Chondrocyte (in vitro differentiated cells): ENCODE data around the gene SLC39A8. TPM values are rescaled to one million over a fixed set of nuclear protein-coding genes. Genes with fewer than 3 reads are reported as not detected.

Experiments used
- DNase-seq: peaks from one replicate; pipeline ENCODE4 v3.0.0; 2021; ENCODE audit warnings: mixed read lengths, low spot score
- H3K27ac Mint-ChIP-seq: one replicate; pipeline ENCODE4 v1.8.0; 2021; ENCODE audit warnings: mild to moderate bottlenecking, moderate library complexity, mixed read lengths; ENCODE audit not compliant: unreplicated experiment
- H3K27me3 Mint-ChIP-seq: 2 replicates; pipeline ENCODE4 v1.8.0; 2021; ENCODE audit warnings: low read depth, mixed read lengths
- H3K36me3 Mint-ChIP-seq: 2 replicates; pipeline ENCODE4 v1.8.0; 2021; ENCODE audit warnings: low read depth, mixed read lengths
- H3K4me1 Mint-ChIP-seq: 2 replicates; pipeline ENCODE4 v1.8.0; 2021; ENCODE audit warnings: low read depth, mild to moderate bottlenecking, mixed read lengths
- H3K4me3 Mint-ChIP-seq: one replicate; pipeline ENCODE4 v1.8.0; 2021; ENCODE audit warnings: mild to moderate bottlenecking, moderate library complexity, mixed read lengths; ENCODE audit not compliant: unreplicated experiment
- H3K9me3 Mint-ChIP-seq: 2 replicates; pipeline ENCODE4 v1.8.0; 2021; ENCODE audit warnings: low read depth, mixed read lengths
- total RNA-seq: library from RNA; stranded (reverse); gene quantifications from 3 replicates; pipeline ENCODE4 v1.2.1, GENCODE V29; 2021
- TF ChIP-seq, protein P1 (sequence below): fragments of 200-600 bp; sonication (generic); IDR thresholded peaks from 2 replicates; pipeline ENCODE4 v1.5.0; 2021; ENCODE audit warnings: antibody characterized with exemption, mild to moderate bottlenecking, moderate library complexity

Gene SLC39A8
- total RNA-seq, 1 donor from 2014 or later = 1.8 TPM

DNA sequence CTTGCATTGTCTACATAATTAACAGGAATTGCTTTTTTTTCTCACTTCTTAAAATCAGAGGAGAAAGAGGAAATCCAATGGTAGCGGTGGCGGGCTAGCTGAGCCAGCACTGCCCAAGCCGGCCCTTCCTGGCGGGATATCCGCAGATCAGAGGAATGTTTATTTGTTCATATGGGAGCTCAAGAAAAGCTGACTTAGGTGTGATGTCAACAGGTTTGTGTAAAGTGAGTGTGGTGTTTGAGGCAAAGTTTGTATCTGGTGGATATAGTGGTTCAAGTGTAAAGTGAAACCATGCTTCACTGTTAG lies 466 bp upstream of the SLC39A8 start:
- Mint-ChIP-seq H3K4me1 (peaks cover 24% of the 10 kb centered on the region), H3K36me3 (no peaks in the 10 kb centered on the region), H3K27ac (no peak overlapping the region), H3K9me3 (no peaks in the 10 kb centered on the region), H3K27me3 (peaks cover 11% of the 10 kb centered on the region), H3K4me3 (peak overlapping the region; percentile 89)
- TF ChIP-seq, protein P1, sequence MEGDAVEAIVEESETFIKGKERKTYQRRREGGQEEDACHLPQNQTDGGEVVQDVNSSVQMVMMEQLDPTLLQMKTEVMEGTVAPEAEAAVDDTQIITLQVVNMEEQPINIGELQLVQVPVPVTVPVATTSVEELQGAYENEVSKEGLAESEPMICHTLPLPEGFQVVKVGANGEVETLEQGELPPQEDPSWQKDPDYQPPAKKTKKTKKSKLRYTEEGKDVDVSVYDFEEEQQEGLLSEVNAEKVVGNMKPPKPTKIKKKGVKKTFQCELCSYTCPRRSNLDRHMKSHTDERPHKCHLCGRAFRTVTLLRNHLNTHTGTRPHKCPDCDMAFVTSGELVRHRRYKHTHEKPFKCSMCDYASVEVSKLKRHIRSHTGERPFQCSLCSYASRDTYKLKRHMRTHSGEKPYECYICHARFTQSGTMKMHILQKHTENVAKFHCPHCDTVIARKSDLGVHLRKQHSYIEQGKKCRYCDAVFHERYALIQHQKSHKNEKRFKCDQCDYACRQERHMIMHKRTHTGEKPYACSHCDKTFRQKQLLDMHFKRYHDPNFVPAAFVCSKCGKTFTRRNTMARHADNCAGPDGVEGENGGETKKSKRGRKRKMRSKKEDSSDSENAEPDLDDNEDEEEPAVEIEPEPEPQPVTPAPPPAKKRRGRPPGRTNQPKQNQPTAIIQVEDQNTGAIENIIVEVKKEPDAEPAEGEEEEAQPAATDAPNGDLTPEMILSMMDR = peak; percentile 67
- DNase-seq = no peak

GRCh38 chr4:102344520-102344953 lies 745 bp downstream of the SLC39A8 start:
- peak; percentile 94 for DNase-seq
- Mint-ChIP-seq H3K4me3 (peak overlapping the region; percentile 89), H3K27me3 (peaks cover 9% of the 10 kb centered on the region), H3K9me3 (no peaks in the 10 kb centered on the region), H3K27ac (peak overlapping the region; percentile 76), H3K36me3 (no peaks in the 10 kb centered on the region), H3K4me1 (peaks cover 26% of the 10 kb centered on the region)
- TF ChIP-seq, protein P1 = peak; percentile 27

GRCh38 chr4:102343964-102344519 lies 1.2 kb downstream of the SLC39A8 start:
- Mint-ChIP-seq H3K27me3 (peaks cover 4% of the 10 kb centered on the region), H3K36me3 (no peaks in the 10 kb centered on the region), H3K9me3 (no peaks in the 10 kb centered on the region), H3K4me3 (peak overlapping the region; percentile 89), H3K27ac (no peak overlapping the region), H3K4me1 (peaks cover 26% of the 10 kb centered on the region)
- TF ChIP-seq, protein P1 = no peak
- no peak for DNase-seq

GRCh38 chr4:102342404-102343074 lies 2.7 kb downstream of the SLC39A8 start:
- H3K4me1 Mint-ChIP-seq = peaks cover 26% of the 10 kb centered on the region
- TF ChIP-seq, protein P1 = no peak
- no peak overlapping the region for H3K4me3 Mint-ChIP-seq
- H3K27me3 Mint-ChIP-seq = no peaks in the 10 kb centered on the region
- H3K27ac Mint-ChIP-seq = no peak overlapping the region
- H3K36me3 Mint-ChIP-seq = no peaks in the 10 kb centered on the region
- H3K9me3 Mint-ChIP-seq = no peaks in the 10 kb centered on the region
- DNase-seq = no peak

DNA sequence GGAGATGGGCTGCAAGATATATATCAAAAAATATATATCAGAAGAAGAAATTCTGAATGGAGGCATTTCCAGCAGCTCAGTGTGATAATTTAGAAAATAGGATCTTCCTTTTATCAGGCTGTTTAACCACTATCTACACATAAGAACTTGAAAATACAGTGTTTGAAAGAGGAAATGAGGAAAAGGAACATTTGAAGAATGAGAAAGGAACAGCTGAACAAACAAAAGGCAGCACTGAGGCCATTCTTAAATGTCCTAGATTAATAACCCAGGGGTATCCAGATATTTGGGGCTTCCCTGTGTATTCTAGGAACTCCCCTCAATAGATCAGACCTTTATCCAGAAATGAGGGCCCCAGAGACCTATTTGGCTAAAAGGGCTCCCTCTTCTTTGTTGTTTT lies 4.1 kb downstream of the SLC39A8 start:
- TF ChIP-seq, protein P1 = no peak
- Mint-ChIP-seq H3K36me3 (no peaks in the 10 kb centered on the region), H3K9me3 (no peaks in the 10 kb centered on the region), H3K4me1 (peaks cover 26% of the 10 kb centered on the region), H3K27me3 (no peaks in the 10 kb centered on the region), H3K27ac (no peak overlapping the region), H3K4me3 (no peak overlapping the region)
- DNase-seq = no peak
